ENCODE data around the gene SVBP. TPM values are rescaled to one million over a fixed set of nuclear protein-coding genes. Genes with fewer than 3 reads are reported as not detected.

SVBP gene
- polyA plus RNA-seq, 1 donor (not counting 4 experiments of a cell fraction or from before 2014, with no cell fraction given), result 15.5 TPM

DNA sequence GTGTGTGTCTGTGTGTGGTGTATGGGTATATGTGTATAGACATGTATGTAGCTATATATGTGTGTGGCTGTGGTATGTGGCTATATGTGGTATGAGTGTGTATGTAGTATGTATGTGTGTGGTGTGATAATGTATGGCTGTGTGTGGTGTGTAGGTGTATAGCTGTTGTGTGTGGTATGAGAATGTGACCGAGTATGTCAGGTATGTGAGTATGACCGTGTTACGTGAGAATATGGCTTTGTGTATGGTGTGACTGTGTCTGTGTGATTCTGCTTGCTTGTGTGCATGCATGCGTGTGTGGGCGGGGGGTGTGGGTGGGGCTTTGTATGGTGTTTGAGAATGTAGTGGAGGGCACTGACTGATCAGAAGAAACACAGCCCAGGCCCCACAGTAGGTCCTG, 32.7 kb upstream of the SVBP start:
- dilution Hi-C loops (cut with MboI; ENCODE audit: extremely low pct_ligation_motif_present, low sequenced_read_pairs), result no loop called here
- no peak overlapping the region for H3K27ac ChIP-seq (ENCODE audit: control insufficient read depth, insufficient read depth, low read length)

DNA sequence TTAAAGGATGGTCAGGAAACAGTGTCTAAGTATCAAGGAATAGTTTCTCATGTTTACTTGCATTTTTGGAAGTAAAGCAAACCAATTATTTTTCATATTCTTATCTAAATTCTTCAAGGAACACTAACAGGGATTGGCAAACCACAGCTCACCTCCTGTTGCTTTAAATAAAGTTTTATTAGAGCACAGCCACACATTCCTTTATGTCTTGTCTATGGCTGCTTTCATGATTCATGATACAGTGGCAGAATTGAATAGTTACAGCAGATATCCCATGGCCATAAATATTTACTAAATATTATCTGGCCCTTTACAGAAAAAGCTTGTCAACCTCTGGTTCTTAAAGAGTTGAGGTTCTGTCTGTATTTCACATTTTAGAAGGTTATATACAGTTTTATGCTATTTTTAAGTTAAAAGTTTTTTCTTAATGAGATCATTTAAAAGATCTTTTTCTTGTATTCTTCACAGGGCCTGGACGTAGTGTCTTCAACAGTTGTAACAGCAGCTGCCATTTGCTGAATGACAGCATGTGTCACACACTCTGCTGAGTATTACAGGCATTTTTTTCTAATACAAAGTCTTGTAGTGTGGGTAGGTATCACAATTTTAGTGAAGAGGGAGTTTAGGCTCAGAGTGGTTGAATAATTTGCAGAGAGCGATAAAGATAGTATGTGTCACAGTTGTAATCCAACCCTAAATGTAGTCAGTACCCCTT, 31.8 kb upstream of the SVBP start:
- H3K9me3 ChIP-seq (ENCODE audit: control insufficient read depth, low read depth, low read length), result no peaks in the 10 kb centered on the region
- H3K4me2 ChIP-seq (ENCODE audit: control insufficient read depth, extremely low read depth, insufficient read depth, low read depth, low read length), result no peak overlapping the region
- DNase-seq (ENCODE audit: low read depth, low spot score), result no peak
- no peak overlapping the region for H3K9ac ChIP-seq (ENCODE audit: control insufficient read depth, extremely low read depth, insufficient read depth, low read length)
- dilution Hi-C loops (cut with MboI; ENCODE audit: extremely low pct_ligation_motif_present, low sequenced_read_pairs), result no loop called here
- H3K27me3 ChIP-seq (ENCODE audit: control insufficient read depth, extremely low read depth, insufficient read depth, low read length), result no peaks in the 10 kb centered on the region
- H3K4me1 ChIP-seq (ENCODE audit: control insufficient read depth, extremely low read depth, insufficient read depth, low read length), result peaks cover 6% of the 10 kb centered on the region
- H2AFZ ChIP-seq (ENCODE audit: control insufficient read depth, low read length), result no peak overlapping the region
- TF ChIP-seq EZH2 (IDR thresholded peaks at IDR 0.05; ENCODE audit: low read length), result no peak
- TF ChIP-seq, protein P1, sequence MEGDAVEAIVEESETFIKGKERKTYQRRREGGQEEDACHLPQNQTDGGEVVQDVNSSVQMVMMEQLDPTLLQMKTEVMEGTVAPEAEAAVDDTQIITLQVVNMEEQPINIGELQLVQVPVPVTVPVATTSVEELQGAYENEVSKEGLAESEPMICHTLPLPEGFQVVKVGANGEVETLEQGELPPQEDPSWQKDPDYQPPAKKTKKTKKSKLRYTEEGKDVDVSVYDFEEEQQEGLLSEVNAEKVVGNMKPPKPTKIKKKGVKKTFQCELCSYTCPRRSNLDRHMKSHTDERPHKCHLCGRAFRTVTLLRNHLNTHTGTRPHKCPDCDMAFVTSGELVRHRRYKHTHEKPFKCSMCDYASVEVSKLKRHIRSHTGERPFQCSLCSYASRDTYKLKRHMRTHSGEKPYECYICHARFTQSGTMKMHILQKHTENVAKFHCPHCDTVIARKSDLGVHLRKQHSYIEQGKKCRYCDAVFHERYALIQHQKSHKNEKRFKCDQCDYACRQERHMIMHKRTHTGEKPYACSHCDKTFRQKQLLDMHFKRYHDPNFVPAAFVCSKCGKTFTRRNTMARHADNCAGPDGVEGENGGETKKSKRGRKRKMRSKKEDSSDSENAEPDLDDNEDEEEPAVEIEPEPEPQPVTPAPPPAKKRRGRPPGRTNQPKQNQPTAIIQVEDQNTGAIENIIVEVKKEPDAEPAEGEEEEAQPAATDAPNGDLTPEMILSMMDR (optimal IDR thresholded peaks at IDR 0.05 in 1 of 3, IDR thresholded peaks at IDR 0.05 in 1 of 3, conservative IDR thresholded peaks at IDR 0.05 in 1 of 3; ENCODE audit: extremely low read depth in 1 of 3, insufficient read depth in 2 of 3, low read length in 3 of 3), result no peak
- peaks cover 8% of the 10 kb centered on the region for H3K79me2 ChIP-seq (ENCODE audit: control insufficient read depth, insufficient read depth, low read length)
- H3K36me3 ChIP-seq (ENCODE audit: control insufficient read depth in 2 of 2, extremely low read depth in 1 of 2, insufficient read depth in 2 of 2, low read length in 2 of 2), result peaks cover 7 to 9% of the 10 kb centered on the region in 2 experiments
- H3K27ac ChIP-seq (ENCODE audit: control insufficient read depth, insufficient read depth, low read length), result no peak overlapping the region
- H4K20me1 ChIP-seq (ENCODE audit: control insufficient read depth, extremely low read depth, insufficient read depth, low read length), result no peaks in the 10 kb centered on the region
- no peaks in the 10 kb centered on the region for H3K9me1 ChIP-seq (ENCODE audit: control insufficient read depth, extremely low read depth, insufficient read depth, low read length)
- H3K4me3 ChIP-seq (ENCODE audit: control insufficient read depth in 2 of 3, extremely low read depth in 1 of 3, insufficient read depth in 2 of 3, low read depth in 1 of 3, low read length in 3 of 3), result no peak overlapping the region
- FAIRE-seq, result no peak

More for the DNA sequence above, 32.7 kb upstream of the SVBP start:
- no peaks in the 10 kb centered on the region for H3K9me3 ChIP-seq (ENCODE audit: control insufficient read depth, low read depth, low read length)
- H3K27me3 ChIP-seq (ENCODE audit: control insufficient read depth, extremely low read depth, insufficient read depth, low read length), result no peaks in the 10 kb centered on the region
- no peak overlapping the region for H3K4me2 ChIP-seq (ENCODE audit: control insufficient read depth, extremely low read depth, insufficient read depth, low read depth, low read length)
- no peak overlapping the region for H2AFZ ChIP-seq (ENCODE audit: control insufficient read depth, low read length)
- no peak overlapping the region for H3K4me3 ChIP-seq (ENCODE audit: control insufficient read depth in 2 of 3, extremely low read depth in 1 of 3, insufficient read depth in 2 of 3, low read depth in 1 of 3, low read length in 3 of 3)
- H3K79me2 ChIP-seq (ENCODE audit: control insufficient read depth, insufficient read depth, low read length), result peaks cover 8% of the 10 kb centered on the region
- no peaks in the 10 kb centered on the region for H4K20me1 ChIP-seq (ENCODE audit: control insufficient read depth, extremely low read depth, insufficient read depth, low read length)
- FAIRE-seq, result no peak
- H3K9me1 ChIP-seq (ENCODE audit: control insufficient read depth, extremely low read depth, insufficient read depth, low read length), result no peaks in the 10 kb centered on the region
- DNase-seq (ENCODE audit: low read depth, low spot score), result peak; percentile 5
- peaks cover 7 to 9% of the 10 kb centered on the region in 2 experiments for H3K36me3 ChIP-seq (ENCODE audit: control insufficient read depth in 2 of 2, extremely low read depth in 1 of 2, insufficient read depth in 2 of 2, low read length in 2 of 2)
- TF ChIP-seq, protein P1 (optimal IDR thresholded peaks at IDR 0.05 in 1 of 3, IDR thresholded peaks at IDR 0.05 in 1 of 3, conservative IDR thresholded peaks at IDR 0.05 in 1 of 3; ENCODE audit: extremely low read depth in 1 of 3, insufficient read depth in 2 of 3, low read length in 3 of 3), result no peak
- no peak for TF ChIP-seq EZH2 (IDR thresholded peaks at IDR 0.05; ENCODE audit: low read length)
- H3K4me1 ChIP-seq (ENCODE audit: control insufficient read depth, extremely low read depth, insufficient read depth, low read length), result peaks cover 6% of the 10 kb centered on the region
- H3K9ac ChIP-seq (ENCODE audit: control insufficient read depth, extremely low read depth, insufficient read depth, low read length), result no peak overlapping the region
